ENCODE measurements around the gene POC1A. TPM values are rescaled to one million over a fixed set of nuclear protein-coding genes. Genes with fewer than 3 reads are reported as not detected.

Gene POC1A
- total RNA-seq, 1 experiment from 2014 or later, result 32.2 TPM

DNA sequence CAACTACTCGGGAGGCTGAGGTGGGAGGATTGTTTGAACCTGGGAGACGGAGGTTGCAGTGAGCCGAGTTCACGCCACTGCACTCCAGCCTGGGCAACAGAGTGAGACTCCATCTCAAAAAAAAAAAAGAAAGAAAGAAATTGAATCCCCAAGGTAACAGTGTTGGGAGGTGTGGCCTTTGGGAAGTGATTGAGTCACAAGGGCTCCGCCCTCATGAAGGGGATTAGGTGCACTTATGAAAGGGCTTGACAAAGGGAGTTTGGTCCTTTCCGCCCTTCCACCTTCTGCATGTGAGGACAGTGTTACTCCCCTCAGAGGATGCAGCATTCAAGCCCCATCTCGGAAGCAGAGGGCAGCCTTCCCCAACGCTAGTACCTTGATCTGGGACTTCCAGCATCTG is 21.3 kb downstream of the POC1A start:
- H3K9me3 ChIP-seq, result no peaks in the 10 kb centered on the region
- H3K9me3 Mint-ChIP-seq (ENCODE audit: unreplicated experiment), result no peaks in the 10 kb centered on the region
- no TSS peak for BruUV-seq (replicated peaks)
- H3K27me3 ChIP-seq (replicated peaks; ENCODE audit: control insufficient read depth, insufficient read depth, low read length), result no peaks in the 10 kb centered on the region
- POLR2A ChIA-PET, result no interaction called here
- no peak overlapping the region for H3K27ac Mint-ChIP-seq (ENCODE audit: unreplicated experiment)
- H3K36me3 Mint-ChIP-seq (ENCODE audit: insufficient read depth, unreplicated experiment), result peaks cover 12% of the 10 kb centered on the region
- no peaks in the 10 kb centered on the region for H3K27me3 Mint-ChIP-seq (ENCODE audit: insufficient read depth, unreplicated experiment)
- intact Hi-C loops (cut with micrococcal nuclease; ENCODE audit: unreplicated experiment), result no loop called here
- DNase-seq, result no peak
- H3K4me1 Mint-ChIP-seq (ENCODE audit: low read depth, unreplicated experiment), result no peaks in the 10 kb centered on the region
- H3K4me3 ChIP-seq (ENCODE audit: low read depth, low read length), result no peak overlapping the region
- CTCF ChIA-PET, result no interaction called here
- TF ChIP-seq, protein P1, sequence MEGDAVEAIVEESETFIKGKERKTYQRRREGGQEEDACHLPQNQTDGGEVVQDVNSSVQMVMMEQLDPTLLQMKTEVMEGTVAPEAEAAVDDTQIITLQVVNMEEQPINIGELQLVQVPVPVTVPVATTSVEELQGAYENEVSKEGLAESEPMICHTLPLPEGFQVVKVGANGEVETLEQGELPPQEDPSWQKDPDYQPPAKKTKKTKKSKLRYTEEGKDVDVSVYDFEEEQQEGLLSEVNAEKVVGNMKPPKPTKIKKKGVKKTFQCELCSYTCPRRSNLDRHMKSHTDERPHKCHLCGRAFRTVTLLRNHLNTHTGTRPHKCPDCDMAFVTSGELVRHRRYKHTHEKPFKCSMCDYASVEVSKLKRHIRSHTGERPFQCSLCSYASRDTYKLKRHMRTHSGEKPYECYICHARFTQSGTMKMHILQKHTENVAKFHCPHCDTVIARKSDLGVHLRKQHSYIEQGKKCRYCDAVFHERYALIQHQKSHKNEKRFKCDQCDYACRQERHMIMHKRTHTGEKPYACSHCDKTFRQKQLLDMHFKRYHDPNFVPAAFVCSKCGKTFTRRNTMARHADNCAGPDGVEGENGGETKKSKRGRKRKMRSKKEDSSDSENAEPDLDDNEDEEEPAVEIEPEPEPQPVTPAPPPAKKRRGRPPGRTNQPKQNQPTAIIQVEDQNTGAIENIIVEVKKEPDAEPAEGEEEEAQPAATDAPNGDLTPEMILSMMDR (IDR thresholded peaks at IDR 0.05; ENCODE audit: insufficient read depth in 1 of 2, low read depth in 1 of 2, low read length in 1 of 2, severe bottlenecking in 1 of 2, unreplicated experiment in 1 of 2), result no peak
- no peaks in the 10 kb centered on the region for H3K36me3 ChIP-seq (ENCODE audit: control insufficient read depth, insufficient read depth, low read length)
- no peak overlapping the region for H3K4me3 Mint-ChIP-seq (ENCODE audit: unreplicated experiment)
- H3K4me1 ChIP-seq, result no peaks in the 10 kb centered on the region

- Histone ChIP-seq H3K27me3 (replicated peaks; ENCODE audit: control insufficient read depth, insufficient read depth, low read length) (no peaks in the 10 kb centered on the region), H3K36me3 (ENCODE audit: control insufficient read depth, insufficient read depth, low read length) (no peaks in the 10 kb centered on the region), H3K4me3 (ENCODE audit: low read depth, low read length) (no peak overlapping the region), H3K9me3 (no peaks in the 10 kb centered on the region), H3K4me1 (no peaks in the 10 kb centered on the region)
- H3K4me1 Mint-ChIP-seq (ENCODE audit: low read depth, unreplicated experiment), result no peaks in the 10 kb centered on the region
- peaks cover 13% of the 10 kb centered on the region for H3K36me3 Mint-ChIP-seq (ENCODE audit: insufficient read depth, unreplicated experiment)
- POLR2A ChIA-PET, result no interaction called here
- no peaks in the 10 kb centered on the region for H3K9me3 Mint-ChIP-seq (ENCODE audit: unreplicated experiment)
- no peak overlapping the region for H3K4me3 Mint-ChIP-seq (ENCODE audit: unreplicated experiment)
- no peak overlapping the region for H3K27ac Mint-ChIP-seq (ENCODE audit: unreplicated experiment)
- TF ChIP-seq, protein P1 (IDR thresholded peaks at IDR 0.05; ENCODE audit: insufficient read depth in 1 of 2, low read depth in 1 of 2, low read length in 1 of 2, severe bottlenecking in 1 of 2, unreplicated experiment in 1 of 2), result no peak
- no peak for DNase-seq
- no TSS peak for BruUV-seq (replicated peaks)
- no peaks in the 10 kb centered on the region for H3K27me3 Mint-ChIP-seq (ENCODE audit: insufficient read depth, unreplicated experiment)
- CTCF ChIA-PET, result no interaction called here
- intact Hi-C loops (cut with micrococcal nuclease; ENCODE audit: unreplicated experiment), result no loop called here
Measured at GRCh38 chr3:52132041-52132440, 22.2 kb downstream of the POC1A start.

DNA sequence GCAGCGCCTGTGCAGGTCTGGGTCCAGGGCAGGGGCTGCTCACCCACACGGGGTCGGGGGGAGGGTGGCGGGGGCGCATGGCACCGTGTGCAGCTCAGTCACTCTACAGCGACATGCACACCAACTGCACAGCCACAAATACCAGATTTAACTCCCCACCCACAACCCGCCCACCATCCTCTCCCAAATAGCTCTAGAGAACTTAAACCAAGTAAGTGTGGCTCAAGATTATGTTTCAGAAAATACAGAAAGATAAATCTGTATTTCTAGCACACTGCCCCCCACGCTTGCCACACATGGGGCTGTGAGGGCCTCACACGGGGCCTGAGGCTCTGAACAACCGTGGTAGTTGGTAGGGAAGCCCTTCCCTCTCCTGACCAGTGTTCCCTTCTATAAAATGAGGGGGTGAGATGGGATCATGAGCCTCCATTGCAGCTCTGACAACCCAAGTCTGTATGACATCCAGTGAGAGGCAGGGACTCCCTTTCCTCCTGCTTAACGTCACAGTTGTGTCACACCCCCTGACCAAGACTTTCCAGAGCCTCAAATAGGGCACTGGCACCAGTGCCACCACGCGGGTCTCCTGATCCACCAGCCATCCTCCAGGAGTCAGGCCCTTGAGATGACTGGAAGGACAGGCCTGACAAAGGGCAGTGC is 23.1 kb downstream of the POC1A start:
- peaks cover 23% of the 10 kb centered on the region for H3K36me3 Mint-ChIP-seq (ENCODE audit: insufficient read depth, unreplicated experiment)
- no peak overlapping the region for H3K27ac Mint-ChIP-seq (ENCODE audit: unreplicated experiment)
- CTCF ChIA-PET, result no interaction called here

More for the DNA sequence above, 23.1 kb downstream of the POC1A start:
- H3K4me3 Mint-ChIP-seq (ENCODE audit: unreplicated experiment), result no peak overlapping the region
- H3K4me1 Mint-ChIP-seq (ENCODE audit: low read depth, unreplicated experiment), result no peaks in the 10 kb centered on the region
- no peaks in the 10 kb centered on the region for H3K36me3 ChIP-seq (ENCODE audit: control insufficient read depth, insufficient read depth, low read length)
- no peaks in the 10 kb centered on the region for H3K9me3 ChIP-seq
- H3K9me3 Mint-ChIP-seq (ENCODE audit: unreplicated experiment), result no peaks in the 10 kb centered on the region
- POLR2A ChIA-PET, result no interaction called here
- H3K4me1 ChIP-seq, result no peaks in the 10 kb centered on the region
- H3K27me3 Mint-ChIP-seq (ENCODE audit: insufficient read depth, unreplicated experiment), result no peaks in the 10 kb centered on the region
- H3K27me3 ChIP-seq (replicated peaks; ENCODE audit: control insufficient read depth, insufficient read depth, low read length), result no peaks in the 10 kb centered on the region
- TF ChIP-seq, protein P1 (IDR thresholded peaks at IDR 0.05; ENCODE audit: insufficient read depth in 1 of 2, low read depth in 1 of 2, low read length in 1 of 2, severe bottlenecking in 1 of 2, unreplicated experiment in 1 of 2), result no peak
- intact Hi-C loops (cut with micrococcal nuclease; ENCODE audit: unreplicated experiment), result no loop called here
- no TSS peak for BruUV-seq (replicated peaks)
- H3K4me3 ChIP-seq (ENCODE audit: low read depth, low read length), result no peak overlapping the region
- no peak for DNase-seq

All from Caco-2 (cell line).